ENCODE measurements around the gene SRSF9.

DNA sequence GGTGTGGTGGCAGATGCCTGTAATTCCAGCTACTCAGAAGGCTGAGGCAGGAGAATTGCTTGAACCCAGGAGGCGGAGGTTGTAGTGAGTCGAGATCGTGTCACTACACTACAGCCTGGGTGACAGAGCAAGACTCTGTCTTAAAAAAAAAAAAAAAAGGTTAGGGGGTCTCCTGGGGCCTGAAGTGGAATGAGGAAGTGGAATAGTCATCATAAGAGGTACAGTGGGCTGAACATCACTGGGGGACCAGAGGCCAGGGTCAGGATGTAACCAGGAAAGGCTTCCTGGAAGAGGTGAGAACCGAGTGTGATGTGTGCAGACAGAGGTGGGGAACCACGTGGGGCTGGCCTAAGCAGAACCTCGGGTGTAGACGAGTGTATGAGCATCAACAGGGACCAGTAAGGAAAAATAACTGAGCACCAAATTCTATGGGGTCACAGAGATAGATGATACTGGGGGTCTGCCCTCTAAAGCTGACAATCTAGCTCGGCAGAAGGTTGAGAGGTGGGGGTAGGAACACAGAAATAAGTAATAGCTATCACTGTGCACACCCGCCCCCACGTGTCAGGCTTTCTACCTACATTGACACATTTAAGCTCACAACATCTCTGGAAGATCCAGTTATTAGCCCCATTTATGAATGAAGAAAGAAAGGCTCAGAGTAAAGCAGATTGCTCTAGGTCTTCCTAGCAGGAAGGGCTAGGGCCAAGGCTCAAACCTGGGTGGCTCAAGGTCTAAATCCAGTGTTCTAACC, 36.6 kb downstream of the SRSF9 start:
- no peak for TF ChIP-seq CTCF (IDR thresholded peaks at IDR 0.05)
- TF ChIP-seq POLR2A (IDR thresholded peaks at IDR 0.05) = no peak

Data from heart left ventricle (tissue), 13 donors.